ENCODE data around the gene UGGT1.

The UGGT1 gene

GRCh38 chr2:128227862-128228261 is 136.9 kb downstream of the UGGT1 start:
- DNase-seq: no peak

GRCh38 chr2:128228894-128229293 is 137.9 kb downstream of the UGGT1 start:
- no peak for DNase-seq

DNA sequence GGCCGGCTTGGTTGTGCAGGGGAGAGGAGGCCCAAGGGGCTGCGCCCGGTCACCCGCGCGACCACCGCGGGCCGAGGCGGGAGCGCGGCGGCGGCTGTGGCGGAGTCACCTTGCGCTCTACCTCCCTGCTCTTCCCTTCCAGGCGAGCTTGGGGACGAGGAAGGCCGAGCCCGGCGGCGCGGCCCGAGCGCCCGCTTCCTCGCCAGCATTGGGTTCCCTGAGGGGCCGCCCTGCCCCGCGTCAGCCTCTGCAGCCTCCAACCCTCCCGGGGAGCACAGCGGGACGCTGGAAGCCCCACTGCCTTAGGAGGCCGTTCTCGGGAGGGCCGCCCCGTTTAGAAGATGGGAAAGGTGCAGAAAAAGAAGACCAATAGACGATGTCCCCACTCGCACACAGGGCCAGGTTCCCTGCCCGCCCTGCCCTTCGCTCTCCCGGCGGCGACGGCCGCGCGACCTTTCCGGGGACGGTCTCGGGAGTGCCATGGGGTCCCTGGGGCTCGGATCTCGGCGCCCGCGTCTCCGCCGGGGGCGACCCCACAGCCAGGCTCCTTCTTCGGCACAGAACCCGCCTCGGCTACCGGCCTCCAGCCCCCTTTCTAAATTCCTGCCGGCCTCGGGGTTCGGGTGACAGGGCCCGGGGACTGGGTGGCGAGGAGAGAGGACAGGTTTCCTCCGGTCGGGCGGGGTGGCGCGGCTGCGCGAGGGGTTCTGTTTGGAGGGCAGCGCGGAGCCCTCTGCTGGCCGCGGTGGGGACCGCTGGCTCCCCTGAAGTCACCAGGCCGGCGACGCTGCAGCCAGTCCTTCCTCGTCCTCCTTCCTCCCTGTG is 142.2 kb downstream of the UGGT1 start:
- peak; percentile 62 for DNase-seq

GRCh38 chr2:128233790-128234395 is 142.9 kb downstream of the UGGT1 start:
- DNase-seq: no peak

DNA sequence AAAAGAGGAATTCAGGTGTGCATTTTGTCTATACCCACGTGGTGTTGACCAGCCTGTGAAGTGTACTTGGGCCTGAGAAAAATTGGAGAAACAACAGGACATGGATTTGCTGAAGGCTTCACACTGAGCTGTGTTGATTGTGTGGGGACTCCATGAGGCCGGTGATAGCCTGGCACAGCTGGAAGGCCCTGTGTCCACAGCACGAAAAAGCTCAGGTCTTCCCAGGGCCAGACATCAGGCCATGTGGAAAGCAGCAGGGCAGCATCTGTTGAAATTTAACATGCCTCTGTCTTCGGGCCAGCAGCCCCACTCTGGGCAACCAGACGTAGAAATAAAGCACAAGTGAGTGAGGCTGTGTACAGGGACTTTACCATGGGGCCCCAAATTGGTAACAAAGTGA is 143.6 kb downstream of the UGGT1 start:
- no peak for DNase-seq

DNA sequence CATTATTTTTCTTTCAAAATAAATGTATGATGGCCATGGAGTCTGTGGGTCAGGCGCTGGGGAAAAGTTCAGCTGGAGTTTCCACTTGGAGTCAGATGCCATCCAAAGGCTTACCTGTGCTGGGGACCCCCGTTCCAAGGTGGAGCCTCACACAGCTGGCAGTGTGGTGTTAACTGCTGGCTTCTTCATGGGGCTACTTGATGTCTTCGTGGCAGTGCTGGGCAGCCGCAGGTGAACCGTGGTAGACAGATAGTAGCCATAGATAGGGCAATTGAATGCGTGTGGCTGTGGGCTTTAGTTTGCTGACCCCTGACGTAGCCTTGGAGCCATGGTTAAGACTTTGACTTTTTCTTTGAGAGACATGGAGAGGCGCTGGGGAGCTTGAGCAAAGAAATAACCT is 144.6 kb downstream of the UGGT1 start:
- no peak for DNase-seq

GRCh38 chr2:128236491-128237035 is 145.6 kb downstream of the UGGT1 start:
- DNase-seq: no peak

GRCh38 chr2:128237081-128237534 is 146.1 kb downstream of the UGGT1 start:
- DNase-seq: no peak

GRCh38 chr2:128237911-128238697 is 147.1 kb downstream of the UGGT1 start:
- DNase-seq: no peak

DNA sequence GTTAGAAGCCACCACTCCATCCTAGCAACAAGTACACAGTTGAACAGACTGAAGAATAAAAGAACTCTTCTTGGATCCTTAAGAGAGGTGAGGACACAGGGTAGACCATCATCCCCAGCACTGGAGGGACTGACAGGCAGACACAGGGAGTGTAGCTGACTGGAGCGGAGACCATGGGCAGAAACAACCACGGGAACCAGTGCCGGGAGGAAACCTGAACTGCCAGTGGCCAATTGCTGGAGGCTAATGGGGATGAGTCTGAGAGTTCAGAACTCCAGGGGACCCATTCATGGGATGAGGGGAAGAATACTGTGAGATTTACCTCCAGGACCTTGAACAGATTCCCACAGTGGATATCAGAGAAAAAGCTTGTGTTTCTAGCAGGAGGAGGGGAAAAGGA is 150.9 kb downstream of the UGGT1 start:
- DNase-seq: no peak
